Lung (tissue), 13 donors: ENCODE data around the gene ZNF684. TPM values are rescaled to one million over a fixed set of nuclear protein-coding genes. Genes with fewer than 3 reads are reported as not detected.

Experiments used
- ATAC-seq: fragments of 200-7000 bp; cut with Tn5 transposase; one replicate; pipeline ENCODE4 v1.9.1; 2020; ENCODE audit warnings: moderate number of reproducible peaks; ENCODE audit not compliant: insufficient read depth, low FRiP score
- DNase-seq, 3 donors: peaks; one replicate each; pipeline ENCODE4 v3.0.0-alpha.2; 2013 to 2017
- H3K27ac ChIP-seq, 2 donors: one replicate each; pipeline ENCODE4 v1.5.1; 2013; ENCODE audit warnings: mild to moderate bottlenecking in 2 of 2, moderate library complexity in 2 of 2, control low read depth in 1 of 2, inconsistent platforms in 1 of 2, low read depth in 1 of 2, low read length in 1 of 2
- H3K27me3 ChIP-seq, 3 donors: one replicate each; pipeline ENCODE4 v1.5.1; 2013; ENCODE audit warnings: low read length in 2 of 3; ENCODE audit not compliant: control insufficient read depth in 3 of 3, insufficient read depth in 3 of 3
- H3K36me3 ChIP-seq, 4 donors: one replicate each; pipeline ENCODE4 v1.5.1; 2013; ENCODE audit warnings: low read length in 4 of 4, mild to moderate bottlenecking in 1 of 4, moderate library complexity in 1 of 4; ENCODE audit not compliant: control insufficient read depth in 4 of 4, insufficient read depth in 4 of 4
- H3K4me1 ChIP-seq, 5 donors: one replicate each; pipeline ENCODE4 v1.5.1; 2013; ENCODE audit warnings: low read length in 5 of 5, mild to moderate bottlenecking in 2 of 5, moderate library complexity in 1 of 5; ENCODE audit not compliant: control insufficient read depth in 5 of 5, insufficient read depth in 5 of 5
- H3K4me3 ChIP-seq: one replicate; pipeline ENCODE4 v1.5.1; 2013; ENCODE audit warnings: mild to moderate bottlenecking, control low read depth, moderate library complexity
- H3K9ac ChIP-seq, 2 donors: one replicate each; pipeline ENCODE4 v1.5.1; 2013; ENCODE audit warnings: low read length in 2 of 2, control low read depth in 1 of 2; ENCODE audit not compliant: insufficient read depth in 1 of 2
- H3K9me3 ChIP-seq, 4 donors: one replicate each; pipeline ENCODE4 v1.5.1; 2013; ENCODE audit warnings: low read length in 3 of 4, mild to moderate bottlenecking in 1 of 4, moderate library complexity in 1 of 4; ENCODE audit not compliant: control insufficient read depth in 4 of 4, insufficient read depth in 3 of 4
- CTCF ChIP-seq: IDR thresholded peaks from 2 replicates; pipeline ENCODE4 v1.5.1; 2012; ENCODE audit warnings: mild to moderate bottlenecking; ENCODE audit errors: control extremely low read depth, extremely low read depth
- WGBS, 2 donors: extraction: QIAGEN DNeasy Blood & Tissue Kit; methylation state at CpG; one replicate each; pipeline ENCODE4 v1.1.7; 2013; 5-methylcytosine and 5-hydroxymethylcytosine counted together
- polyA plus RNA-seq, 2 donors: library from polyadenylated mRNA; stranded (reverse); fragments of 200-250 nt; gene quantifications; one replicate each; pipeline ENCODE4 v1.2.1, GENCODE V29; 2013
- small RNA-seq: library from RNA; depleted of rRNA; stranded (forward); fragments of <200 nt; gene quantifications from one replicate; pipeline ENCODE3, GENCODE V24; 2014; ENCODE audit warnings: low replicate concordance
- total RNA-seq, 2 donors: library from RNA; depleted of rRNA in 1 of 2; stranded (reverse); fragments of >200 nt in 1 of 2; gene quantifications; one replicate each; pipeline ENCODE4 v1.2.1, GENCODE V29; 2014 to 2021
- donor health status: control.
- donor health status: control.
- donor health status: Bipolar disorder and iron deficiency.
- donor health status: healthy.
- donor health status: DM: yes; HTN: yes; CAD: no.

ZNF684 gene
- total and polyA plus RNA-seq, 4 donors, result 1.7 to 5.2 (median 4.0) TPM

- Histone ChIP-seq H3K36me3 (no peaks in the 10 kb centered on the region), H3K4me1 (no peaks in the 10 kb centered on the region), H3K4me3 (no peak overlapping the region), H3K27ac (no peak overlapping the region), H3K9ac (no peak overlapping the region), H3K9me3 (no peaks in the 10 kb centered on the region), H3K27me3 (no peaks in the 10 kb centered on the region)
- WGBS, 2 donors, result 59 to 61% methylated on average over 3 of the region's 3 CpGs
- no peak for ATAC-seq
- TF ChIP-seq CTCF, result no peak
- no peak for DNase-seq
These were observed 62.7 kb downstream of the ZNF684 start for GRCh38 chr1:40594187-40594531.

- ATAC-seq (no peak), DNase-seq (no peak)
- H3K4me3 ChIP-seq, result no peak overlapping the region
- no peak overlapping the region for H3K27ac ChIP-seq
- H3K9me3 ChIP-seq, result no peaks in the 10 kb centered on the region
- 93 to 94% methylated on average over 7 of the region's 7 CpGs for WGBS, 2 donors
- no peak for TF ChIP-seq CTCF
- no peak overlapping the region for H3K9ac ChIP-seq
- no peaks in the 10 kb centered on the region for H3K36me3 ChIP-seq
- H3K4me1 ChIP-seq, result no peaks in the 10 kb centered on the region
- H3K27me3 ChIP-seq, result no peaks in the 10 kb centered on the region
These were observed 64.2 kb downstream of the ZNF684 start for GRCh38 chr1:40595623-40596022.

Small RNA genes within 50 kb of the gene (small RNA-seq; reads per million reads assigned to genes)
- gene AL356379.1, result not detected

Other genes starting within 250 kb of the ZNF684 start
- gene COL9A2, start 214.4 kb upstream of the ZNF684 start, total RNA-seq, result 10 to 100 TPM in 1 of 2 donors, 1 to 10 TPM in 1; 6.6 to 16.0 TPM
- 10 to 100 TPM in 1 of 2 donors, 1 to 10 TPM in 1; 3.7 to 12.1 TPM for gene COL9A2, start 214.4 kb upstream of the ZNF684 start, polyA plus RNA-seq
- gene SMAP2, start 157.9 kb upstream of the ZNF684 start, total RNA-seq, result 10 to 100 TPM; 31.0 to 71.6 TPM
- 100 to 1,000 TPM in 1 of 2 donors, 10 to 100 TPM in 1; 24.5 to 201 TPM for gene SMAP2, start 157.9 kb upstream of the ZNF684 start, polyA plus RNA-seq
- 1 to 10 TPM; 2.0 to 2.7 TPM for gene ZFP69B, start 81.2 kb upstream of the ZNF684 start, total RNA-seq
- under 1 TPM; 0.43 to 0.87 TPM for gene ZFP69B, start 81.2 kb upstream of the ZNF684 start, polyA plus RNA-seq
- gene ZFP69, start 54.3 kb upstream of the ZNF684 start, total RNA-seq, result 1 to 10 TPM; 3.4 to 4.2 TPM
- gene ZFP69, start 54.3 kb upstream of the ZNF684 start, polyA plus RNA-seq, result 1 to 10 TPM; 1.7 to 4.2 TPM
- 1 to 10 TPM; 5.0 to 8.4 TPM for gene EXO5, start 22.9 kb upstream of the ZNF684 start, total RNA-seq
- gene EXO5, start 22.9 kb upstream of the ZNF684 start, polyA plus RNA-seq, result 1 to 10 TPM; 4.8 to 5.3 TPM
- gene RIMS3, start 134.0 kb downstream of the ZNF684 start, total RNA-seq, result 1 to 10 TPM; 1.7 to 5.5 TPM
- gene RIMS3, start 134.0 kb downstream of the ZNF684 start, polyA plus RNA-seq, result 1 to 10 TPM in 1 of 2 donors, under 1 TPM in 1; 0.93 to 1.3 TPM
- gene NFYC, start 160.1 kb downstream of the ZNF684 start, total RNA-seq, result 10 to 100 TPM; 56.1 to 69.5 TPM
- 10 to 100 TPM; 28.6 to 44.5 TPM for gene NFYC, start 160.1 kb downstream of the ZNF684 start, polyA plus RNA-seq